ENCODE measurements around the gene PTPRU.
"Not testable (repeated sequence)": the region's sequence is repeated elsewhere in the genome, so short reads cannot be mapped to it uniquely, and the experiment has no call there.

PTPRU gene

GRCh38 chr1:29286194-29286767 is 50.0 kb downstream of the PTPRU start:
- FAIRE-seq (no peak), DNase-seq (ENCODE audit: low spot score) (no peak)

- FAIRE-seq (no peak), DNase-seq (ENCODE audit: low spot score) (no peak)
These were observed 53.2 kb downstream of the PTPRU start for GRCh38 chr1:29289493-29289892.

- FAIRE-seq: no peak
These were observed 54.2 kb downstream of the PTPRU start for GRCh38 chr1:29290414-29290985.

GRCh38 chr1:29291756-29292155 is 55.4 kb downstream of the PTPRU start:
- no peak for FAIRE-seq
- no peak for DNase-seq (ENCODE audit: low spot score)

More at GRCh38 chr1:29290414-29290985, 54.2 kb downstream of the PTPRU start:
- DNase-seq (ENCODE audit: low spot score): no peak

GRCh38 chr1:29292344-29292743 is 56.0 kb downstream of the PTPRU start:
- no peak for FAIRE-seq
- no peak for DNase-seq (ENCODE audit: low spot score)

- no peak for FAIRE-seq
These were observed 61.1 kb downstream of the PTPRU start for GRCh38 chr1:29297450-29297849.

GRCh38 chr1:29298246-29298645 is 61.9 kb downstream of the PTPRU start:
- no peak for DNase-seq (ENCODE audit: low spot score)
- no peak for FAIRE-seq

More at GRCh38 chr1:29297450-29297849, 61.1 kb downstream of the PTPRU start:
- no peak for DNase-seq (ENCODE audit: low spot score)

- no peak for DNase-seq (ENCODE audit: low spot score)
- no peak for FAIRE-seq
These were observed 63.1 kb downstream of the PTPRU start for GRCh38 chr1:29299446-29299845.

GRCh38 chr1:29301732-29302131 is 65.4 kb downstream of the PTPRU start:
- not testable (repeated sequence) for FAIRE-seq; DNase-seq (ENCODE audit: low spot score)

GRCh38 chr1:29303201-29304024 is 67.1 kb downstream of the PTPRU start:
- DNase-seq (ENCODE audit: low spot score) (no peak), FAIRE-seq (no peak)

GRCh38 chr1:29304025-29304684 is 67.8 kb downstream of the PTPRU start:
- FAIRE-seq (no peak), DNase-seq (ENCODE audit: low spot score) (no peak)

GRCh38 chr1:29305943-29306342 is 69.6 kb downstream of the PTPRU start:
- FAIRE-seq (no peak), DNase-seq (ENCODE audit: low spot score) (no peak)

GRCh38 chr1:29306471-29307140 is 70.3 kb downstream of the PTPRU start:
- no peak for FAIRE-seq
- no peak for DNase-seq (ENCODE audit: low spot score)

- DNase-seq (ENCODE audit: low spot score): no peak
- FAIRE-seq: no peak
These were observed 72.8 kb downstream of the PTPRU start for GRCh38 chr1:29309075-29309474.

GRCh38 chr1:29309621-29310020 is 73.3 kb downstream of the PTPRU start:
- FAIRE-seq: no peak

GRCh38 chr1:29310616-29311180 is 74.4 kb downstream of the PTPRU start:
- no peak for DNase-seq (ENCODE audit: low spot score)
- no peak for FAIRE-seq

More at GRCh38 chr1:29309621-29310020, 73.3 kb downstream of the PTPRU start:
- DNase-seq (ENCODE audit: low spot score): no peak

GRCh38 chr1:29311352-29312030 is 75.2 kb downstream of the PTPRU start:
- DNase-seq (ENCODE audit: low spot score): no peak
- FAIRE-seq: no peak

- FAIRE-seq (no peak), DNase-seq (ENCODE audit: low spot score) (no peak)
These were observed 76.4 kb downstream of the PTPRU start for GRCh38 chr1:29312469-29313461.

- not testable (repeated sequence) for DNase-seq (ENCODE audit: low spot score); FAIRE-seq
These were observed 78.4 kb downstream of the PTPRU start for GRCh38 chr1:29314685-29315084.

Data from RCC 7860 (cell line).